Spinal cord (tissue), 10 donors: ENCODE data around the gene TMEM260. TPM values are rescaled to one million over a fixed set of nuclear protein-coding genes. Genes with fewer than 3 reads are reported as not detected.
A peak's percentile ranks its signal among the peaks of the same experiment; 100 is the strongest.

Experiments used
- DNase-seq, 6 donors: peaks; one replicate each; pipeline versions ENCODE4 v3.0.0 to v3.0.0-alpha.2; 2013 to 2015; ENCODE audit warnings: low spot score in 6 of 6, low read depth in 4 of 6
- H3K27ac ChIP-seq: one replicate; pipeline ENCODE4 v1.5.1; 2013; ENCODE audit warnings: low read depth, low read length, control low read depth
- H3K27me3 ChIP-seq: one replicate; pipeline ENCODE4 v1.6.1; 2013; ENCODE audit warnings: low read length; ENCODE audit not compliant: control insufficient read depth, insufficient read depth
- H3K36me3 ChIP-seq: one replicate; pipeline ENCODE4 v1.6.1; 2013; ENCODE audit warnings: low read length; ENCODE audit not compliant: control insufficient read depth, insufficient read depth
- H3K4me1 ChIP-seq: one replicate; pipeline ENCODE4 v1.6.1; 2013; ENCODE audit warnings: low read length; ENCODE audit not compliant: control insufficient read depth, insufficient read depth
- H3K4me3 ChIP-seq: one replicate; pipeline ENCODE4 v1.5.1; 2013; ENCODE audit warnings: low read depth, low read length, control low read depth
- H3K9me3 ChIP-seq: one replicate; pipeline ENCODE4 v1.6.1; 2013; ENCODE audit warnings: low read length; ENCODE audit not compliant: control insufficient read depth, insufficient read depth
- WGBS: methylation state at CpG from one replicate; pipeline ENCODE4 v1.1.5; 2013; ENCODE audit warnings: missing lambda C conversion rate; ENCODE audit not compliant: insufficient coverage; 5-methylcytosine and 5-hydroxymethylcytosine counted together
- long read RNA-seq, 4 donors: transcript quantifications; one replicate each; lab custom pipeline, GENCODE V29; 2026
- polyA plus RNA-seq, 2 donors: library from polyadenylated mRNA; unstranded; fragments of 120-200 nt; gene quantifications; one replicate each; pipeline ENCODE4 v1.2.1, GENCODE V29; 2013; ENCODE audit not compliant: insufficient read length in 2 of 2
- total RNA-seq, 2 donors: library from RNA; depleted of rRNA in 1 of 2; stranded (reverse); fragments of 120-200 nt in 1 of 2; fragments of >200 nt in 1 of 2; gene quantifications; one replicate each; pipeline versions ENCODE4 v1.2.3 to v1.2.4, GENCODE V29; 2013 to 2014
- donor health status: healthy.

Gene TMEM260
- total RNA-seq (10 to 100 TPM; 22.5 to 28.3 TPM), polyA plus RNA-seq (10 to 100 TPM; 18.1 to 18.2 TPM)
- long read RNA-seq, donor 1, full-length matches to known transcripts, result 1 of 1 reads
- long read RNA-seq, donor 1, partial matches to known transcripts, result 0 of 1 reads
- long read RNA-seq, donor 1, other reads (novel, unspliced or antisense), result 0 of 1 reads
- long read RNA-seq, donor 2, full-length matches to known transcripts, result 1 of 1 reads
- long read RNA-seq, donor 2, partial matches to known transcripts, result 0 of 1 reads
- long read RNA-seq, donor 2, other reads (novel, unspliced or antisense), result 0 of 1 reads
- long read RNA-seq, donor 3, result 0 reads
- long read RNA-seq, donor 4, full-length matches to known transcripts, result 2 of 2 reads
- long read RNA-seq, donor 4, partial matches to known transcripts, result 0 of 2 reads
- long read RNA-seq, donor 4, other reads (novel, unspliced or antisense), result 0 of 2 reads

- Histone ChIP-seq H3K27ac (peak within 1 kb of the TSS; percentile 79), H3K27me3 (peaks cover 6% of the 10 kb centered on the region), H3K4me1 (peaks cover 3% of the 10 kb centered on the region), H3K36me3 (no peaks in the 10 kb centered on the region), H3K4me3 (peak within 1 kb of the TSS; percentile 89), H3K9me3 (no peaks in the 10 kb centered on the region)
- WGBS, result under 1% methylated on average over 56 of the region's 60 CpGs
- DNase-seq, result peak; percentile 81 to 97 (median 88)
Measured at GRCh38 chr14:56579345-56580220, at the start of gene TMEM260. Gene TMEM260 (plus strand): TSS chr14:56579798. CDS start chr14:56579915, 117 bp downstream.

GRCh38 chr14:56532546-56532945, 47.1 kb upstream of the TMEM260 start:
- Histone ChIP-seq H3K27ac (no peak overlapping the region), H3K27me3 (no peaks in the 10 kb centered on the region), H3K4me1 (no peaks in the 10 kb centered on the region), H3K4me3 (no peak overlapping the region), H3K9me3 (no peaks in the 10 kb centered on the region), H3K36me3 (no peaks in the 10 kb centered on the region)
- WGBS, result 100% methylated on average over 4 of the region's 7 CpGs
- DNase-seq, result no peak

- H3K27ac ChIP-seq, result no peak overlapping the region
- no peaks in the 10 kb centered on the region for H3K4me1 ChIP-seq
- no peaks in the 10 kb centered on the region for H3K36me3 ChIP-seq
- no peaks in the 10 kb centered on the region for H3K9me3 ChIP-seq
- DNase-seq, result peak in 1 of 6 donors; percentile 62
- WGBS, result 61% methylated on average over 8 of the region's 10 CpGs
- H3K27me3 ChIP-seq, result no peaks in the 10 kb centered on the region
- no peak overlapping the region for H3K4me3 ChIP-seq
Measured at GRCh38 chr14:56534656-56535055, 44.9 kb upstream of the TMEM260 start.

- DNase-seq, result no peak
- Histone ChIP-seq H3K9me3 (no peaks in the 10 kb centered on the region), H3K27me3 (no peaks in the 10 kb centered on the region), H3K27ac (no peak overlapping the region), H3K4me1 (no peaks in the 10 kb centered on the region), H3K36me3 (no peaks in the 10 kb centered on the region), H3K4me3 (no peak overlapping the region)
- WGBS, result no CpG with 5 or more reads among the region's 2 CpGs
Measured at GRCh38 chr14:56539862-56540261, 39.7 kb upstream of the TMEM260 start.

GRCh38 chr14:56543436-56543835, 36.2 kb upstream of the TMEM260 start:
- peak in 3 of 6 donors; percentile 9 to 87 (median 34) for DNase-seq
- Histone ChIP-seq H3K4me3 (no peak overlapping the region), H3K27me3 (no peaks in the 10 kb centered on the region), H3K36me3 (no peaks in the 10 kb centered on the region), H3K4me1 (no peaks in the 10 kb centered on the region), H3K9me3 (no peaks in the 10 kb centered on the region), H3K27ac (no peak overlapping the region)

- Histone ChIP-seq H3K9me3 (no peaks in the 10 kb centered on the region), H3K27ac (no peak overlapping the region), H3K4me1 (no peaks in the 10 kb centered on the region), H3K27me3 (peaks cover 9% of the 10 kb centered on the region), H3K36me3 (no peaks in the 10 kb centered on the region), H3K4me3 (no peak overlapping the region)
- DNase-seq, result peak in 1 of 6 donors; percentile 19
- WGBS, result 18% methylated on average over 2 of the region's 2 CpGs
Measured at GRCh38 chr14:56549721-56550120, 29.9 kb upstream of the TMEM260 start.

- WGBS, result no CpG with 5 or more reads among the region's 4 CpGs
- H3K27me3 ChIP-seq, result peaks cover 11% of the 10 kb centered on the region
- no peak overlapping the region for H3K27ac ChIP-seq
Measured at GRCh38 chr14:56552615-56553014, 27.0 kb upstream of the TMEM260 start.

GRCh38 chr14:56554301-56554700, 25.3 kb upstream of the TMEM260 start:
- peaks cover 11% of the 10 kb centered on the region for H3K27me3 ChIP-seq
- WGBS, result no CpG with 5 or more reads among the region's 6 CpGs
- H3K4me3 ChIP-seq, result no peak overlapping the region
- H3K27ac ChIP-seq, result no peak overlapping the region
- DNase-seq, result no peak
- no peaks in the 10 kb centered on the region for H3K9me3 ChIP-seq
- H3K4me1 ChIP-seq, result no peaks in the 10 kb centered on the region
- no peaks in the 10 kb centered on the region for H3K36me3 ChIP-seq

More at GRCh38 chr14:56552615-56553014, 27.0 kb upstream of the TMEM260 start:
- Histone ChIP-seq H3K9me3 (no peaks in the 10 kb centered on the region), H3K4me1 (no peaks in the 10 kb centered on the region), H3K4me3 (no peak overlapping the region), H3K36me3 (no peaks in the 10 kb centered on the region)
- no peak for DNase-seq

- no CpG with 5 or more reads among the region's 5 CpGs for WGBS
- peaks cover 11% of the 10 kb centered on the region for H3K27me3 ChIP-seq
- H3K4me1 ChIP-seq, result no peaks in the 10 kb centered on the region
- no peak overlapping the region for H3K27ac ChIP-seq
- no peak overlapping the region for H3K4me3 ChIP-seq
- no peaks in the 10 kb centered on the region for H3K9me3 ChIP-seq
- H3K36me3 ChIP-seq, result no peaks in the 10 kb centered on the region
- peak in 3 of 6 donors; percentile 19 to 78 (median 51) for DNase-seq
Measured at GRCh38 chr14:56555921-56556570, 23.6 kb upstream of the TMEM260 start.
